Ishikawa (cell line): ENCODE results near the gene AGXT.

Experiments
- EGR1 ChIP-seq: IDR thresholded peaks from 2 replicates; pipeline ENCODE4 v1.6.1; 2012
- EP300 ChIP-seq: IDR thresholded peaks from 2 replicates; pipeline ENCODE4 v1.6.1; 2012; ENCODE audit warnings: borderline replicate concordance
- TAF1 ChIP-seq: IDR thresholded peaks from 2 replicates; pipeline ENCODE4 v1.6.1; 2012; ENCODE audit warnings: low read depth, mild to moderate bottlenecking
- TEAD4 ChIP-seq: IDR thresholded peaks from 2 replicates; pipeline ENCODE4 v1.6.1; 2012
- YY1 ChIP-seq: IDR thresholded peaks from 2 replicates; pipeline ENCODE4 v1.6.1; 2012; ENCODE audit warnings: low read depth
- TF ChIP-seq, protein P1 (sequence below): IDR thresholded peaks from 2 replicates; pipeline ENCODE4 v1.6.1; 2012
- TF ChIP-seq, protein P2 (sequence below): IDR thresholded peaks from 2 replicates; pipeline ENCODE4 v1.6.1; 2012; ENCODE audit warnings: low read depth, mild to moderate bottlenecking
- TF ChIP-seq, protein P3 (sequence below): IDR thresholded peaks from 2 replicates; pipeline ENCODE4 v1.6.1; 2012

DNA sequence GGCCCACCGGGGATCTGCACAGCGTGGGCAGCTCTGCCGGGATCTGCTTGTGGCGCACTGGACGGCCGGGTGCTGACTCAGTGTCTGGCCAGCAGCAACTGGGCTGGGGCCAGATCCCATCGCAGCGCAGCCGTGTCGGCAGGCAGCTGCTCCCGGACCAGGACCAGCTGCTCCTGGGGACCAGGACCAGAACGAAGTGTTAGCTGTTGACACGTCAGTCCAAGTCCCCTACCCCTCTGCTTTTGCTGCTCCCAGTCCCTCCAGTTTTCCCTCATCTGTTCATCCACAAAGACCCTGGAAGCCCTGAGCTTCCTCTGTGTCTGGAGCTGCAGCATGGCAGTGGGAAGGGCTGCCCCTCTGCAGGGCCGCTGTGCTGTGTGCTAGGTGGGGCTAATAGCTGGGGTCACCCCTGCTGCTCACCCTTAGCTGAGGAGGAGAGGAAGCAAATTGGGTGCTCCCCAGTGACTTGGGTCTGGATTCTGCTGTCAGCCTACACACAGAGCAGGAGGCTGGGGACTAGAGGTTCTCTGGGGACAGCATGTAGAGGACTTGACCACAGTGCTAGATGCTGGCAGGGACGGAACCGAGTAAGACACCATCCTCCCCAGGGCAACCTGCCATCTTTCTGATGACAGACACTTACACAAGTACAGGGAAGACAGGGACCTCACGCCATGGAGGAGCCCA, 31.7 kb upstream of the AGXT start:
- TF ChIP-seq, protein P1, sequence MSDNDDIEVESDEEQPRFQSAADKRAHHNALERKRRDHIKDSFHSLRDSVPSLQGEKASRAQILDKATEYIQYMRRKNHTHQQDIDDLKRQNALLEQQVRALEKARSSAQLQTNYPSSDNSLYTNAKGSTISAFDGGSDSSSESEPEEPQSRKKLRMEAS, result no peak
- no peak for TF ChIP-seq TAF1
- no peak for TF ChIP-seq EGR1
- TF ChIP-seq, protein P2, sequence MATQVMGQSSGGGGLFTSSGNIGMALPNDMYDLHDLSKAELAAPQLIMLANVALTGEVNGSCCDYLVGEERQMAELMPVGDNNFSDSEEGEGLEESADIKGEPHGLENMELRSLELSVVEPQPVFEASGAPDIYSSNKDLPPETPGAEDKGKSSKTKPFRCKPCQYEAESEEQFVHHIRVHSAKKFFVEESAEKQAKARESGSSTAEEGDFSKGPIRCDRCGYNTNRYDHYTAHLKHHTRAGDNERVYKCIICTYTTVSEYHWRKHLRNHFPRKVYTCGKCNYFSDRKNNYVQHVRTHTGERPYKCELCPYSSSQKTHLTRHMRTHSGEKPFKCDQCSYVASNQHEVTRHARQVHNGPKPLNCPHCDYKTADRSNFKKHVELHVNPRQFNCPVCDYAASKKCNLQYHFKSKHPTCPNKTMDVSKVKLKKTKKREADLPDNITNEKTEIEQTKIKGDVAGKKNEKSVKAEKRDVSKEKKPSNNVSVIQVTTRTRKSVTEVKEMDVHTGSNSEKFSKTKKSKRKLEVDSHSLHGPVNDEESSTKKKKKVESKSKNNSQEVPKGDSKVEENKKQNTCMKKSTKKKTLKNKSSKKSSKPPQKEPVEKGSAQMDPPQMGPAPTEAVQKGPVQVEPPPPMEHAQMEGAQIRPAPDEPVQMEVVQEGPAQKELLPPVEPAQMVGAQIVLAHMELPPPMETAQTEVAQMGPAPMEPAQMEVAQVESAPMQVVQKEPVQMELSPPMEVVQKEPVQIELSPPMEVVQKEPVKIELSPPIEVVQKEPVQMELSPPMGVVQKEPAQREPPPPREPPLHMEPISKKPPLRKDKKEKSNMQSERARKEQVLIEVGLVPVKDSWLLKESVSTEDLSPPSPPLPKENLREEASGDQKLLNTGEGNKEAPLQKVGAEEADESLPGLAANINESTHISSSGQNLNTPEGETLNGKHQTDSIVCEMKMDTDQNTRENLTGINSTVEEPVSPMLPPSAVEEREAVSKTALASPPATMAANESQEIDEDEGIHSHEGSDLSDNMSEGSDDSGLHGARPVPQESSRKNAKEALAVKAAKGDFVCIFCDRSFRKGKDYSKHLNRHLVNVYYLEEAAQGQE, result no peak
- no peak for TF ChIP-seq TEAD4
- TF ChIP-seq, protein P3, sequence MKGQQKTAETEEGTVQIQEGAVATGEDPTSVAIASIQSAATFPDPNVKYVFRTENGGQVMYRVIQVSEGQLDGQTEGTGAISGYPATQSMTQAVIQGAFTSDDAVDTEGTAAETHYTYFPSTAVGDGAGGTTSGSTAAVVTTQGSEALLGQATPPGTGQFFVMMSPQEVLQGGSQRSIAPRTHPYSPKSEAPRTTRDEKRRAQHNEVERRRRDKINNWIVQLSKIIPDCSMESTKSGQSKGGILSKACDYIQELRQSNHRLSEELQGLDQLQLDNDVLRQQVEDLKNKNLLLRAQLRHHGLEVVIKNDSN, result no peak
- TF ChIP-seq EP300, result no peak
- no peak for TF ChIP-seq YY1
